Right lobe of liver (tissue), 6 donors: Measurements from ENCODE around the gene CST3. TPM values are rescaled to one million over a fixed set of nuclear protein-coding genes. Genes with fewer than 3 reads are reported as not detected.
A peak's percentile ranks its signal among the peaks of the same experiment; 100 is the strongest.

ENCODE experiments used
- ATAC-seq, 4 donors: fragments of 200-7000 bp; cut with Tn5 transposase; one replicate each; pipeline ENCODE4 v1.9.1; 2020; ENCODE audit warnings: mild to moderate bottlenecking in 4 of 4, moderate library complexity in 4 of 4
- DNase-seq, 3 donors: peaks; one replicate each; pipeline ENCODE4 v3.0.0-alpha.2; 2020
- H3K27ac ChIP-seq, 3 donors: fragments of 200-600 bp; one replicate each; pipeline ENCODE4 v1.8.0; 2022
- H3K27me3 ChIP-seq, 2 donors: fragments of 200-600 bp; one replicate each; pipeline ENCODE4 v1.8.0; 2022
- H3K36me3 ChIP-seq, 4 donors: fragments of 200-600 bp; sonication (generic) in 1 of 4; one replicate each; pipeline versions ENCODE4 v1.5.1 to v1.8.0; 2017 to 2022; ENCODE audit warnings: control low read depth in 1 of 4
- H3K4me1 ChIP-seq, 4 donors: fragments of 200-600 bp; sonication (generic) in 1 of 4; one replicate each; pipeline versions ENCODE4 v1.5.1 to v1.8.0; 2017 to 2022; ENCODE audit warnings: control low read depth in 1 of 4
- H3K4me3 ChIP-seq, 3 donors: fragments of 200-600 bp; one replicate each; pipeline ENCODE4 v1.8.0; 2022
- H3K9me3 ChIP-seq, 4 donors: fragments of 200-600 bp; sonication (generic) in 1 of 4; one replicate each; pipeline versions ENCODE4 v1.5.1 to v1.8.0; 2017 to 2022; ENCODE audit warnings: control low read depth in 1 of 4
- CTCF ChIP-seq, 4 donors: fragments of 200-600 bp in 3 of 4; fragments of 450-650 bp in 1 of 4; IDR thresholded peaks; one replicate each; pipeline versions ENCODE4 v1.5.1 to v1.8.0; 2016 to 2022; ENCODE audit warnings: antibody characterized with exemption in 4 of 4, mild to moderate bottlenecking in 2 of 4
- POLR2A ChIP-seq: fragments of 450-650 bp; IDR thresholded peaks from one replicate; pipeline ENCODE4 v1.6.1; 2017; ENCODE audit warnings: antibody characterized with exemption, mild to moderate bottlenecking
- WGBS: methylation state at CpG from one replicate; pipeline ENCODE4 v1.1.6; 2018; ENCODE audit warnings: low coverage, low lambda C conversion rate; ENCODE audit not compliant: insufficient coverage; ENCODE audit errors: missing lambda C conversion rate; 5-methylcytosine and 5-hydroxymethylcytosine counted together
- intact Hi-C, 2 donors: fragments of 100-400 bp; cut with DNase I; formaldehyde crosslinking; loops; one replicate each; pipeline versions ENCODE4 v1.11.2 to v1.14.1; 2022
- total RNA-seq, 6 experiments: library from RNA; depleted of rRNA in 2 of 6; stranded (reverse); fragments of >200 nt in 2 of 6; fragmentation: NEBNext Ultra II Directional in 3 of 6; extraction: Animal tissue kit (Norgen Biotek cat#: 25700) in 3 of 6; gene quantifications; one replicate each; pipeline versions ENCODE4 v1.1.0 to v1.2.4, GENCODE V29; 2016 to 2023
- donor health status: DM: no; HTN: yes; CAD: no.
- donor health status: DM: no; HTN: no; CAD: no.
- donor health status: DM: no; HTN: no; CAD: no.
- donor health status: DM: no; HTN: yes; CAD: no.
- donor health status: DM: no; HTN: yes; CAD: no.

The CST3 gene
- total RNA-seq, 6 experiments from 2014 or later, result 504 to 1,394 (median 638) TPM

GRCh38 chr20:23606652-23607049, 31.1 kb downstream of the CST3 start:
- Histone ChIP-seq H3K27me3 (no peaks in the 10 kb centered on the region), H3K36me3 (no peaks in the 10 kb centered on the region), H3K9me3 (no peaks in the 10 kb centered on the region), H3K27ac (no peak overlapping the region), H3K4me1 (no peaks in the 10 kb centered on the region), H3K4me3 (no peak overlapping the region)
- TF ChIP-seq POLR2A (no peak), CTCF (IDR thresholded peaks at IDR 0.05) (peak; percentile 81 to 87 (median 83))
- intact Hi-C loops, result loop anchor here (10.0 kb wide), 2 partner anchors 162 to 262 kb away; no protein-coding TSS in a partner anchor
- WGBS, result 9% methylated on average over 7 of the region's 9 CpGs
- peak; percentile 91 to 98 (median 96) for ATAC-seq
- peak; percentile 72 to 79 (median 78) for DNase-seq

- peak in 1 of 3 donors; percentile 45 for DNase-seq
- intact Hi-C loops, result loop anchor here (10.0 kb wide), 2 partner anchors 161 to 261 kb away; no protein-coding TSS in a partner anchor
- no peak within 1 kb of the TSS for H3K27ac ChIP-seq
- ATAC-seq, result no peak
- H3K9me3 ChIP-seq, result no peaks in the 10 kb centered on the region
- no peak within 1 kb of the TSS for H3K4me3 ChIP-seq
- no peaks in the 10 kb centered on the region for H3K36me3 ChIP-seq
- H3K4me1 ChIP-seq, result no peaks in the 10 kb centered on the region
- WGBS, result 67% methylated on average over 6 of the region's 16 CpGs
- TF ChIP-seq POLR2A (no peak), CTCF (IDR thresholded peaks at IDR 0.05) (no peak)
- no peaks in the 10 kb centered on the region for H3K27me3 ChIP-seq
Measured at GRCh38 chr20:23605867-23606651, 31.7 kb downstream of the CST3 start, which contains the start of gene CST9. Gene CST9 (minus strand): TSS chr20:23605917. CDS start chr20:23605864, 53 bp downstream.

GRCh38 chr20:23604306-23604705, 33.4 kb downstream of the CST3 start:
- Histone ChIP-seq H3K27ac (no peak overlapping the region), H3K9me3 (no peaks in the 10 kb centered on the region), H3K27me3 (no peaks in the 10 kb centered on the region), H3K4me1 (no peaks in the 10 kb centered on the region), H3K4me3 (no peak overlapping the region), H3K36me3 (no peaks in the 10 kb centered on the region)
- no peak for TF ChIP-seq POLR2A
- TF ChIP-seq CTCF (IDR thresholded peaks at IDR 0.05), result no peak
- ATAC-seq (no peak), DNase-seq (no peak)
- intact Hi-C loops, result loop anchor here (5.0 to 10.0 kb wide), 3 partner anchors 160 to 260 kb away; no protein-coding TSS in a partner anchor
- WGBS, result 63% methylated on average over 1 of the region's 1 CpG

GRCh38 chr20:23603321-23603720, 34.4 kb downstream of the CST3 start:
- TF ChIP-seq CTCF (IDR thresholded peaks at IDR 0.05), result no peak
- ATAC-seq (no peak), DNase-seq (no peak)
- Histone ChIP-seq H3K36me3 (no peaks in the 10 kb centered on the region), H3K4me1 (no peaks in the 10 kb centered on the region), H3K9me3 (no peaks in the 10 kb centered on the region), H3K27ac (no peak overlapping the region), H3K4me3 (no peak overlapping the region), H3K27me3 (no peaks in the 10 kb centered on the region)
- intact Hi-C loops, result loop anchor here (5.0 to 10.0 kb wide), 3 partner anchors 159 to 259 kb away; no protein-coding TSS in a partner anchor
- WGBS, result 20% methylated on average over 1 of the region's 4 CpGs
